ENCODE data around the gene RNF114.
"Not testable (repeated sequence)": the region's sequence is repeated elsewhere in the genome, so short reads cannot be mapped to it uniquely, and the experiment has no call there.

The RNF114 gene

DNA sequence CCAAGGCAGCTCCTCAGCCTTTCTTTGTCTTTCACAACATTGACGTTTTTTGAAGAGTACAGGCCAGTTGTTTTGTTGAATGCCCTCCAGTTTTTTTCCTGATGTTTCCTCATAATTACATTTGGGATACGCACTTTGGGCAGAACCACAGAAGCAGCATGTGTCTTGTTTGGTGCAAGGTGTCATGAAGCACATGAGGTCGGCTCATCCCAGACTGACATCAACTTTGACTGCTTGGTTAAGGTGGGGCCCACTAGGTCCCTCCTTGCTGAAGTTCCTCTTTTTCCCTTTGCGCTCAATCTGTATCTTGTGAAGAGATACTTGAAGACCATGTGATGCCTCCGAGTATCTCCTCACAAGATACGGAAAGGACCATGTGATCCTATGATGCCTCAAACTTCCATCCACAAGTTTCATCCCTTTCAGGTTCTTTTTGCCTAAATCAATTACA, 57.1 kb downstream of the RNF114 start:
- TF ChIP-seq, protein P1, sequence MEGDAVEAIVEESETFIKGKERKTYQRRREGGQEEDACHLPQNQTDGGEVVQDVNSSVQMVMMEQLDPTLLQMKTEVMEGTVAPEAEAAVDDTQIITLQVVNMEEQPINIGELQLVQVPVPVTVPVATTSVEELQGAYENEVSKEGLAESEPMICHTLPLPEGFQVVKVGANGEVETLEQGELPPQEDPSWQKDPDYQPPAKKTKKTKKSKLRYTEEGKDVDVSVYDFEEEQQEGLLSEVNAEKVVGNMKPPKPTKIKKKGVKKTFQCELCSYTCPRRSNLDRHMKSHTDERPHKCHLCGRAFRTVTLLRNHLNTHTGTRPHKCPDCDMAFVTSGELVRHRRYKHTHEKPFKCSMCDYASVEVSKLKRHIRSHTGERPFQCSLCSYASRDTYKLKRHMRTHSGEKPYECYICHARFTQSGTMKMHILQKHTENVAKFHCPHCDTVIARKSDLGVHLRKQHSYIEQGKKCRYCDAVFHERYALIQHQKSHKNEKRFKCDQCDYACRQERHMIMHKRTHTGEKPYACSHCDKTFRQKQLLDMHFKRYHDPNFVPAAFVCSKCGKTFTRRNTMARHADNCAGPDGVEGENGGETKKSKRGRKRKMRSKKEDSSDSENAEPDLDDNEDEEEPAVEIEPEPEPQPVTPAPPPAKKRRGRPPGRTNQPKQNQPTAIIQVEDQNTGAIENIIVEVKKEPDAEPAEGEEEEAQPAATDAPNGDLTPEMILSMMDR (IDR thresholded peaks at IDR 0.05; ENCODE audit: insufficient read depth, missing control alignments): no peak
- FAIRE-seq (no peak), DNase-seq (ENCODE audit: insufficient read length, low spot score) (no peak)

DNA sequence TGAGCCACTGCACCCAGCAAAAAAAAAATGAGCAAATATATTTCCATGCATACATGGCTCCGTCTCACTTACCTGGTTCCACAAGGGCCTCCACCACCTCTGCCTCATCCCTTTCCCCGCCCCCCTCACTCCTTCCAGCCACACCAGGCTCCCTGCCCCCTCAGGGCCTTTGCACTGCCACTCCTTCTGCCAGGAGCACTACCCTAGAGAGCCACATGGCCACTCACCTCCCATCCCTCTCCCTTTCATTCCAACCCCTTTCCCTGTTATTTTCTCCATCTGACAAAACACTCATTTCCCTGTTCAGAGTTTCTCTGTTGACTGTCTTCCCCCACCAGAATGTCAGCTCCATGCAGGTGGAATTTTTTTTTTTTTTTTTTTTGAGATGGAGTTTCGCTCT, 59.4 kb downstream of the RNF114 start:
- FAIRE-seq (no peak), DNase-seq (ENCODE audit: insufficient read length, low spot score) (no peak)
- TF ChIP-seq, protein P1 (IDR thresholded peaks at IDR 0.05; ENCODE audit: insufficient read depth, missing control alignments): no peak

DNA sequence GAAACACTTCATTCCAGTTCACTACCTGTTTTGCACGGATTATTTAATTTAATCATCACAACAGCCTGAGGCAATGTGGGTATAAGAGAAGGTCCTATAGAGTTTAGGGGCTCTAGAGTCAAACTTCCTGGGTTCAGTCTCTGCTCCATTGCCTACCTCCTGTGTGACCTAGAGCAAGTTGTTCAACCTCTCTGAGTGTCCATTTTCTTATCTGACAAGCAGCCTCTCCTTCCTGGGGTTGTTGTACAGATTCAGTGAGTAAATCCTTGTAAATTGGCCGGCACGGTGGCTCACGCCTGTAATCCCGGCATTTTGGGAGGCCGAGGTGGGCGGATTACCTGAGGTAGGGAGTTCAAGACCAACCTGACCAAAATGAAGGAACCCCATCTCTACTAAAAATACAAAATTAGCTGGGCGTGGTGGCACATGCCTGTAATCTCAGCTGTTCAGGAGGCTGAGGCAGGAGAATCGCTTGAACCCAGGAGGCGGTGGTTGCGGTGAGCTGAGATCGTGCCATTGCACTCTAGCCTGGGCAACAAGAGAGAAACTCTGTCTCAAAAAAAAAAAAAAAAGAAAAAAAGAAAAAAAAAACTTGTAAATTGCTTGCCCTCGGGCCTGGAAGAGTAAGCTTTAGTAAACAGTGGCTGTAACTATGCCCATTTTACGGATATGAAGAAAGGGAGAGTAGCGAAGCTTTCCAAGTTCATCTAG, 62.4 kb downstream of the RNF114 start:
- DNase-seq (ENCODE audit: insufficient read length, low spot score); FAIRE-seq: not testable (repeated sequence)

DNA sequence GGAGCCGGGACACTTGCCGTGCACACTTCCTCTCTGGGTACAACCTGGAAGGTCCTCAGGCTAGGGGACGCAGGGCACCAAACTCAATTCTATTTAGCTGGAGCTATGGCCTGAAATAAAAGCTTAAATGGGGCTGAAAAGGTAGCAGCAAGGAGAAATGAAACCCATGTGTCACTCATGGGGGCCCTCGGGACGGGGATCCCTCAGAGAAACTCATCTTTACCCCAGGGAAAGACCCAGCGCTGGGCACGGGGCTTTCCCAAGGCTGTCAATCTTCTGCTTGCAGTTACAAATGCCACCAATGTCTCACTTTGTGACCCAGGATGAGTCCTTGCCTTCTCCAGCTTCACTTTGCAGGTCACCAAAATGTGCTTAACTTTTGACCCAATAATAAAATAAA, 63.1 kb downstream of the RNF114 start:
- FAIRE-seq: no peak

DNA sequence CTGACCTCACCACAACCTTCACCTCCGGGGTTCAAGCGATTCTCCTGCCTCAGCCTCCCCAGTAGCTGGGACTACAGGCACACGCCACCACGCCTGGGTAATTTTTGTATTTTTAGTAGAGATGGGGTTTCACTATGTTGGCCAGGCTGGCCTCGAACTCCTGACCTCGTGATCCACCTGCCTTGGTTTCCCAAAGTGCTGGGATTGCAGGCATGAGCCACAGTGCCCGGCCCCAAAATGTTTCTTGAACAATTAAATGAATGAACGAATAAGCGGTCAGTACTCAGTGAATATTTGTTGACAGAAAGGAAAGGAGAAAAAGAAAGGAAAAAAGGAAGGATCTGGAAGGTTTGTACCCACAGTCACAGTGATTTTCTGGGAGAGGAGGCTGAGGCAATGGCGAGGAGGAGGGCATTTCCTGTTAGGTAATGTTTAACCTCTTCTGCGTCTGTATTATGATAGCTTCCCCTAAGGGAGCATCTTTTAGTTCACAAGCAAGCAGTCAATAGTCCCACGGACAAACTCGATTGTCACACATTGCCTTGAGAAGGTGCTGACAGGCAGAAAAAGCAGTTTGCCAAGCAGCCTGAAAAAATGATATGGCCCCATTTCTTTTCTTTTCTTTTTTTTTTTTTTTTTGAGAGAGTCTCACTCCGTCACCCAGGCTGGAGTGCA, 64.5 kb downstream of the RNF114 start:
- FAIRE-seq: not testable (repeated sequence)

More for the DNA sequence above, 63.1 kb downstream of the RNF114 start:
- TF ChIP-seq, protein P1 (IDR thresholded peaks at IDR 0.05; ENCODE audit: insufficient read depth, missing control alignments): no peak
- no peak for DNase-seq (ENCODE audit: insufficient read length, low spot score)

DNA sequence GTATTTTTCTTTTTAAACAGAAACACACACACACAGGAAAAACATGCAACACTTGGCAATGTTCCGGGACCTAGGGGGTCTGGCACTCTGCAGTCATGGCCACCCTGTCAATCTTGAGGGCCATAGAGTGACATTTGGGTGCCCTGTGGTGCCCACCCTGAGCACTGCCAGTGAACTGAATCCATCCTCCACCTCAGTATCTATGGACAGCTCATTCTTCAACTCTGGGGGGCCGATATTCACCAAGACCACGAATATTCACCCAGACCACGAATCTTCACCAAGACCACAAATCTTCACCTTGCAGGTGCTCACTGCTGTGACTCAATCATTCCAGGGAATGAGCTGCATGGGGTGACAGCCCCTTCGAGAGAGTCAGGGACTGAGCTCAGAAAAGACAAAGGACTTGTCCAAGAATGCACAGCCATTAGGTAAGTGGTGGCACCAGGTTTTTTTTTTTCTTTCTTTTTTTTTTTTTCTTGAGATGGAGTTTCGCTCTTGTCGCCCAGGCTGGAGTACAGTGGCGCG, 65.7 kb downstream of the RNF114 start:
- TF ChIP-seq, protein P1 (IDR thresholded peaks at IDR 0.05; ENCODE audit: insufficient read depth, missing control alignments): no peak
- DNase-seq (ENCODE audit: insufficient read length, low spot score) (no peak), FAIRE-seq (no peak)

More for the DNA sequence above, 64.5 kb downstream of the RNF114 start:
- not testable (repeated sequence) for DNase-seq (ENCODE audit: insufficient read length, low spot score)

DNA sequence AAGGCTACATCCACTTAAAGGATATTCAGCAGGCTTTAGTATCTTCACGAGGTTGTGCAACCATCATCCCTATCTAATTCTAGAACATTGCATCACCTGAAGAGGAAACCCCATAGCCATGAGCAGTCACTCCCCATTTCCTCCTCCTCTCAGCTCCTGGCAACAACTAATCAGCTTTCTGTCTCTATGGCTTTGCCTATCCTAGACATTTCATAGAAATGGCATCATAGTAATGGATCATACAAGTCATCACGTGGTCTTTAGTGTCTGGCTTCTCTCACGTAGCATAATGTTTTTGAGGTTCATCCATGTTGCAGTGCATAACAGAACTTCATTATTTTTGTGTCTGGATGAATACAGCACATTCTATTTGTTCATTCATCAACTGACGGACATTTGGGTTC, 67.1 kb downstream of the RNF114 start:
- DNase-seq (ENCODE audit: insufficient read length, low spot score): no peak
- FAIRE-seq: no peak

More for the DNA sequence above, 67.1 kb downstream of the RNF114 start:
- TF ChIP-seq, protein P1 (IDR thresholded peaks at IDR 0.05; ENCODE audit: insufficient read depth, missing control alignments): no peak
